AG04450 (cell line): Measurements from ENCODE around the gene OXSR1. TPM values are rescaled to one million over a fixed set of nuclear protein-coding genes. Genes with fewer than 3 reads are reported as not detected.

Experiments used
- CTCF ChIA-PET: fragments of 300-600, 350-600 bp; formaldehyde crosslinking; extraction: SDS; loops from one replicate; lab custom pipeline; 2022; ENCODE audit warnings: antibody characterized with exemption, inconsistent platforms; lab: Charles Lee
- POLR2A ChIA-PET: fragments of 350-600 bp; formaldehyde crosslinking; extraction: SDS; loops from one replicate; lab custom pipeline; 2021; ENCODE audit warnings: antibody characterized with exemption, inconsistent platforms; lab: Yijun Ruan, JAX
- DNase-seq: peaks from one replicate; pipeline ENCODE4 v3.0.0-alpha.2; 2011; ENCODE audit warnings: low read depth, low spot score
- H3K27ac ChIP-seq: one replicate; pipeline ENCODE4 v1.5.1; 2012; ENCODE audit warnings: low read depth, low read length, control low read depth
- H3K27me3 ChIP-seq: one replicate; pipeline ENCODE4 v1.6.0; 2012; ENCODE audit warnings: low read length; ENCODE audit not compliant: control insufficient read depth, insufficient read depth
- H3K4me3 ChIP-seq: 2 replicates; pipeline ENCODE4 v1.5.1; 2011; ENCODE audit warnings: mild to moderate bottlenecking, low read depth, low read length, control low read depth
- H3K9me3 ChIP-seq: 2 replicates; pipeline ENCODE4 v1.5.1; 2012; ENCODE audit warnings: low read length; ENCODE audit not compliant: control insufficient read depth, insufficient read depth
- CTCF ChIP-seq: IDR thresholded peaks from 2 replicates; pipeline ENCODE4 v1.5.1; 2011; ENCODE audit warnings: low read depth, low read length, control low read depth, inconsistent platforms
- polyA plus RNA-seq: library from polyadenylated mRNA; depleted of rRNA; stranded (reverse); fragments of >200 nt; gene quantifications from 2 replicates; pipeline ENCODE4 v1.2.3, GENCODE V29; 2011

The OXSR1 gene
- polyA plus RNA-seq, 1 experiment: 42.3 TPM

GRCh38 chr3:38128303-38128655, 37.1 kb upstream of the OXSR1 start:
- no peak for DNase-seq
- ChIA-PET CTCF (no interaction called here), POLR2A (interaction anchor here (1.6 kb wide), 1 partner anchor 9 kb away, joined by 3 read pairs; the partner anchor contains the start of gene ACAA1)

GRCh38 chr3:38129058-38129457, 36.3 kb upstream of the OXSR1 start:
- ChIA-PET CTCF (interaction anchor here (1.3 to 4.7 kb wide), 2 partner anchors 217 to 351 kb away, joined by 4 to 20 read pairs; partner anchors contain the start of gene XYLB), POLR2A (interaction anchor here (1.6 kb wide), 1 partner anchor 8 kb away, joined by 3 read pairs; the partner anchor contains the start of gene ACAA1)
- no peak for DNase-seq
- no peak for TF ChIP-seq CTCF
- Histone ChIP-seq H3K4me3 (no peak overlapping the region), H3K27ac (no peak overlapping the region), H3K27me3 (no peaks in the 10 kb centered on the region), H3K9me3 (no peaks in the 10 kb centered on the region)

More at GRCh38 chr3:38128303-38128655, 37.1 kb upstream of the OXSR1 start:
- no peaks in the 10 kb centered on the region for H3K27me3 ChIP-seq
- no peak overlapping the region for H3K4me3 ChIP-seq
- no peak overlapping the region for H3K27ac ChIP-seq
- H3K9me3 ChIP-seq: no peaks in the 10 kb centered on the region
- no peak for TF ChIP-seq CTCF

- H3K9me3 ChIP-seq: no peaks in the 10 kb centered on the region
- H3K27ac ChIP-seq: no peak overlapping the region
- H3K4me3 ChIP-seq: no peak overlapping the region
- CTCF ChIA-PET: interaction anchor here (0.9 to 4.7 kb wide), 4 partner anchors 168 to 713 kb away, joined by 4 to 20 read pairs (median 6); partner anchors contain the start of gene XYLB
- no peak for TF ChIP-seq CTCF
- POLR2A ChIA-PET: no interaction called here
- no peaks in the 10 kb centered on the region for H3K27me3 ChIP-seq
- DNase-seq: no peak
Measured at GRCh38 chr3:38130631-38131065, 34.7 kb upstream of the OXSR1 start.

- CTCF ChIA-PET: interaction anchor here (0.7 to 4.7 kb wide), 6 partner anchors 13 to 348 kb away, joined by 3 to 20 read pairs (median 4); partner anchors contain the start of gene XYLB
- POLR2A ChIA-PET: no interaction called here
- no peaks in the 10 kb centered on the region for H3K27me3 ChIP-seq
- H3K4me3 ChIP-seq: no peak overlapping the region
- TF ChIP-seq CTCF: peak; percentile 63
- DNase-seq: no peak
- H3K9me3 ChIP-seq: no peaks in the 10 kb centered on the region; the same call in 1 of the 2 replicates
- H3K27ac ChIP-seq: no peak overlapping the region
Measured at GRCh38 chr3:38131621-38132369, 33.5 kb upstream of the OXSR1 start.

GRCh38 chr3:38133209-38133556, 32.2 kb upstream of the OXSR1 start:
- H3K27ac ChIP-seq: no peak overlapping the region
- DNase-seq: no peak
- CTCF ChIA-PET: interaction anchor here (1.0 to 4.7 kb wide), 2 partner anchors 114 to 213 kb away, joined by 4 to 20 read pairs; partner anchors contain the start of gene XYLB
- no peaks in the 10 kb centered on the region for H3K27me3 ChIP-seq
- no peaks in the 10 kb centered on the region; the same call in 1 of the 2 replicates for H3K9me3 ChIP-seq
- POLR2A ChIA-PET: no interaction called here
- TF ChIP-seq CTCF: no peak
- H3K4me3 ChIP-seq: no peak overlapping the region
